ENCODE measurements around the gene KDM1B.
A peak's percentile ranks its signal among the peaks of the same experiment; 100 is the strongest.

The KDM1B gene

DNA sequence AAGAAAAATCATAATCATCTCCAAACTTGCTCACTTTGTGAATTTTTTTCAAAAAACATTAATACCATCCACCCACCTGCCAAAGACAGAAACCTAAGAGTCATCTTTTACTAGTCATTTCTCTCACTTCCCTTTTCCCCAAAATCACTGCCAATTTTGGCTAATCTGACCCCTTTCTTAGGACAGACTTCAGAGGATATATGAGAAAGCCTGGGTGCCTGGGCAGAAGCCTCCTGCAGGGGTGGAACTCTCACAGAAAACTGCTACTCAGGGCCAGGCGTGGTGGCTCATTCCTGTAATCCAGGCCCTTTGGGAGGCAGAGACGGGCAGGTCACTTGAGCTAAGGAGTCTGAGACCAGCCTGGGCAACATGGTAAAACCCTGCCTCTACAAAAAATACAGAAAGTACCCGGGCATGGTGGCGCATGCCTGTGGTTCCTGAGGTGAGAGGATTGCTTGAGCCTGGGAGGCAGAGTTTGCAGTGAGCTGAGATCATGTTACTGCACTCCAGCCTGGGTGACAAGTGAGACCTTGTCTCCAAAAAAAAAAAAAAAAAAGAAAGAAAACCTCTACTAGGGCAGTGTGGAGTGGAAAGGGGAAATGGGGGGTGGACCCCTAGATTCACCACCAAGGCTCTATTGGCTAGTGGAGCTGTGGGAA, 105.4 kb downstream of the KDM1B start:
- DNase-seq (ENCODE audit: low read depth in 1 of 2, low spot score in 1 of 2): no peak

DNA sequence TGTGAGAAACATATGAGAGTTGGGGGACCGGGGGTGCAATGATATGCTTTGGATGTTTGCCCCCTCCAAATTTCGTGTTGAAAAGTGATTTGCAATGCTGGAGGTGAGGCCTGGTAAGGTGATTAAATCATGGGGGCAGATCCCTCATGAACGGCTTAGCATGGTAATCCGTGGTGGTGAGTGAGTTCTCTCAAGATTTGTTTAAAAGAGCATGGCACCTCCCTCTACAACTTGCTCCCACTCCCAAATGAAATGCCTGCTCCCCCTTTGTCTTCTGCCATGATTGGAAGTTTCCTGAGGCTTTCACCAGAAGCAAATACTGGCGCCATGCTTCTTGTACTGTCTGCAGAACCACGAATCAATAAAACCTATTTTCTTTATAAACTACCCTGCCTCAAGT, 106.7 kb downstream of the KDM1B start:
- no peak for DNase-seq (ENCODE audit: low read depth in 1 of 2, low spot score in 1 of 2)

DNA sequence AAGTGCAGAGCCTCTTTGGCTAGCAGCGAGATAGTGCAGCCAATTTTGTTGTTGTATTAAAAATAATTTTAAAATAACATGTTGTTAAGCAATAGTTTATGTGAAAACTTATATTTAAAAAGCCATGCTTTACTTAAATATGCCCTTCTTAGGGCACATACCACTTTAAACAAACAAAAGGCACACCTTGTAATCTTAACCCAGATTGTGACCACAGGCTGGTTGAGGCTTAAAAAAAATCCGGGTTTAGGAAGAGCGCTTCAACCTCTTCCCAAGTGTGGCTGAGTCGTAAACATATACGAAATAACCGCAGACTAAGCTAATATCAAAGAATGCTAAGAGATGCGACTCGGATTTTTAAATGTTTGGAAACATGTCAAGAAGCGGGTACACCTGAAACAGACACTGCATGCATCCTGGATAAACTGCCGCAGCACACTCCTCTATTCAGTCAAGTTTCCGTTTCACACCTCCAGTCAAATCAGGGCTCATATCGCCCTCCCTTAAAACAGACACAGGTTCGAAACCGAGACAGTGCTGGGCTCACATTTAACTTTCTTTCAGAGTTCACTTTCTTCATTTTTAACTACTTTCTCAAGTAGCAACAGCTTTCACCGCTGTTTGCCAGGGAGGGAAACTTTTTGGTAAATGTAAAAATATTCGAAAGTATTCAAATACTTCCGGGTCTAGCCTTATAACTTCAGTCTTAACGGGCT, 107.6 kb downstream of the KDM1B start:
- DNase-seq (ENCODE audit: low read depth in 1 of 2, low spot score in 1 of 2): peak in 1 of 2 donors; percentile 49

DNA sequence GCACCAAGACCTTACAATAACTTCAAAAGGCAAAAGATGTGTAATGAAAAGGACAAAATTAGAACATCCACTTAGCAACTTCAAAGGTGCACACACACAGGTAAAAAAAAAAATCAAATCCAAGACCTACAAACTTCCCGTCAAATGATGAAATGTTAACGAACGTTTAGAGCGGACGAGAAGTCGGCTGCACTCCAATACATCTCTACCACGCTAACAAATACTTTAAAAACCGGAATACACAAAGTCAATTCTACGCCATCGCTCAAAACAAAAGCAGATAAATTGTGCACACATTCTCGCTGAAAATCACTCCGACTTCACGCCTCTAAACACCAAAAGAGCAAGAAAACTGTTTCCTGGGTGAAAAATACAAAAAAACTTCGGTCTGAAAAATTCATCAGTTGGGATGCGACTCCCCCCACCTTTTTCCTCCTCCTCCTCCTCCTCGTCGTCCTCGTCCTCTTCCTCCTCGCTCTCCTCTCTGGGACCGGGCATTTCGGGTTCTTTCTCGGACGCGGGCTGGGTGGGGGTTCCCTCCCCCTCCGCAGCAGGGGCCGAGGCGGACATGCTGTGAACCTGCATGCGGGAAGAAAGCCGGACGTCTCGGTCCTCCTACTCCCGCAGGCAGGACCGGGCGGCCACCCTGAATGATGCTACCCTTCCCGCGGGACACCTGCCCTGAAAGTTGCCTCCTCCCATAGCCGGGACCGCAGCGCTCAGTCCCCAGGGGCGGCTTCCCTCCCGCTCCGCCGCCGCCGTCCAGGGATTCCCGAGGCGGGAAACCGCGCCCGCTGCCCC, 108.4 kb downstream of the KDM1B start:
- DNase-seq (ENCODE audit: low read depth in 1 of 2, low spot score in 1 of 2): peak in 1 of 2 donors; percentile 16

DNA sequence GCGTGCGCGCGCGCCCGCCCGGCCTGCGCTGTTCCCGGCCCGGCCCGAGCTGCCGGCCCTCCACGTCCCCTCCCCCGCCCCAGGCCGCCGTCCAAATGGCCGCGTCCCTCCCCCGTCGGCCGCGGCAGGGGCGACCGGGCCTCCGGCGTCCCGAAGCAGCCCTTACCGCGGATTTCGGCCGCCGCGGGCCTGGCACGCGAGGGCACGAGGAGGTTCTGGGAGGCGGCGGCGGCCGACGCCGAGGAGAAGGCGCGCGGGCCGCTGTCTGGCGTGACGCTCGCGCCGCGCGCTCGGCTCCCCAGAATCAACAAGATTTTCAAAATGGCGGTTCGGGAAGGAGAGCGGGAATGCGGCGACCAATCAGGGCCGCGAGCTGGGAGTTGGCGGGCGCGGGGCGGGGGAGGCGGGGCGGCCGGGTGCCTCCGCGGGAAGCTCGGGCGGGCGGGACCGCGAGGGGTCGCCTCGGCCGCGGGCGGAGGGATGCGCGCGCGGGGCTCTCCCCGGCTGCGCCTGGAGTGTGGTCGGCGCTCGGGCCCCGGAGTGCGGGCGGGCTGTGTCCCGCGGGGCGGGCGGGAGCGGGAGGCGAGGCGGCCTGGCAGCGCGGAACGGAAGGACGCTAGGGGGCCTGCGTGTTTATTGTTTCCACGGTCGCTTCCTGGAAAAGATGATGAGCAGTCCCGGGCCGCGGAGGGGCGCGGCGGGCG, 109.1 kb downstream of the KDM1B start, which contains the start of gene DEK:
Gene DEK (minus strand): TSS at position 312 of the 704 bp plus-strand sequence. CDS start 543 bp downstream, outside the sequence.
- DNase-seq (ENCODE audit: low read depth in 1 of 2, low spot score in 1 of 2): peak; percentile 66 to 81

DNA sequence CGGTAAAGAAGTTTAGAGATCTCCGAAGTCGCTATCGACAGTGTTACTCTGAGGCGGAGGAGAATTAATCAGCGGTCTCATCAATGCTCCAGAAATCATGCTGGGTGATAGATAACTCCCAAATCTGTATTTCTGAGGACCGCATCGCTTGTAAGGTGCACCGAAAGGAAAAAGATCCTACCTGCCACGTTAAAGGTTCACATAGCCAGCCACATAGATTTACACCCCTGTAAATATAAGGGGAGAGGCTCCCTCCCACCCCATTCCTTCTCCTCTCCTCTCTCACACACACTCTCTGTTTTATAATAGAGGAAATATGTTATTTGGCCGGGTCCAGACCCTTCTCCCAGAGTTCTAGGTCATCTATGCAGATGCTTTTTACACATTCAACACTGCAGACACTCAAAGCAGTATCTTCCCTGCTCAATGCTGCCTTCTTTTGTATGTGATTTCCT, 109.7 kb downstream of the KDM1B start:
- no peak for DNase-seq (ENCODE audit: low read depth in 1 of 2, low spot score in 1 of 2)

DNA sequence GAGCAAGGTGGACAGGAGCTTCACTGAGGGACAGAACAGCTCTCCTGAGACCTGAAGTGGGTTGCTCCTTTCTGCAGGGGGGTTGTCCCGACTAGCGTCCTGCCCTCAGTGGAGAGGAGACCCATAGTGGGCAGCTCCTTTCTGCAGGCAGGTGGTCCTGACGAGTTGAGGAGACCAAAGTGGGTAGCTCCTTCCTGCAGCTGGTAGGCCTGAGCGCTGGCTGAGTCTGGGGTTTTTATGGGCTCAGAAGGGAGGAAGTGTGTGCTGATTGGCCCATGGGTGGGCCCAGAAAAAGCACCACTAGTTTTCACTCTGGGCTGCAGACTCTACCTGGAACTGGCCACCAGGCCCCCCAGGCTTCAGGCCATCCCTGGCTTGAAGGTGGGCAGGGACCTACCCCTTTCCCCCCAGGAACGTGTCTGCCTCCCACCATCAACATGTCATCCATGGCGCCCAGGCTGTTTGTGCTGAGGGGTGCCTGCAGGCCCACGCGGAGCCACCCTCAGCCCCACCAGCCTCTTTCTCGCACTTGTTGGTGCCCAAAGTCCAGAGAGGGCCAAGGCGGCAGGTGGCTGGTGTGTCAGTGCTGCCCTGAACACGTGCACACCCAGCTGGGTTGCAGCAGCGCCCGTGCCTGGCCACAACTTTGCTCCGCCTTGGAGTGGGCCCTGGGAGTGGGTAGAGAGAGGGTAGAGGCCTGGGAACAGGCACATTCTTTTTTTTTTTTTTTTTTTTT, 110.7 kb downstream of the KDM1B start:
- DNase-seq (ENCODE audit: low read depth in 1 of 2, low spot score in 1 of 2): no peak

DNA sequence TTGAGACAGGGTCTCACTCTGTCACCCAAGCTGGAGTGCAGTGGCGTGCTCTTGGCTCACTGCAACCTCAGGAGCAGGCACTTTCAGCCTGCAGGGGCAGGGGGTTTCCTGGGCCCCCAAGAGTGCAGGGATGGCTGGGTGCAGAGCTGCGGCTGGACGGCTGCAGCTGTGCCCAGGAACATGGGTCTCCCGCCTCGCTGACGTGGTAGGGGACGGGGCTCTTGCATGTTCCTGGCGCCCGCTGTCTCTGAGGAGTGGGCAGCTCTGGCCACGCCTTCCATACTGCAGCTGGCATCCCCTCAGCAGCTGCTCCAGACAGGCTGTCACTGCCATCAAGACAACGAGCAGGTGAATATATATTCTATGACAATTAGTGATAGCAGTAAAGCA, 111.3 kb downstream of the KDM1B start:
- DNase-seq (ENCODE audit: low read depth in 1 of 2, low spot score in 1 of 2): no peak

DNA sequence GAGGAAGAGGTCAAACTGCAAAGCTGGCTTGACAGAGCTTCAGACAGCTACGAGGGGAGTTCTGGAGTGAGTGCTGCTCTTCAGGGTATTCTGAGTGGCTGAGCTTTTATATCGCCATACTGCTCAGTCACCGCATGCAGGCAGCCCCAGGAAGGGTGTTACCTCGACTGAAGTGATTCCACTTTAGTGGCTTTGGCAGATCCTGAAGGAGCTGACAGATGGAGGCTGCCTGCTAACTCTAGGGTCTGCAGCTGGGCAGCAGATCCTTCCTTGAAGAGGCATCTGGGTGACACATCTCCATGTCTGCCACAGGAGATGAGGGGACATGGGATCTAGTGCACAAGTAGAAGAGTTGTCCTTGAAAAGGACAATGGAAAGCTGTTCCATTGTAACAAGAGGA, 112.8 kb downstream of the KDM1B start:
- DNase-seq (ENCODE audit: low read depth in 1 of 2, low spot score in 1 of 2): no peak

DNA sequence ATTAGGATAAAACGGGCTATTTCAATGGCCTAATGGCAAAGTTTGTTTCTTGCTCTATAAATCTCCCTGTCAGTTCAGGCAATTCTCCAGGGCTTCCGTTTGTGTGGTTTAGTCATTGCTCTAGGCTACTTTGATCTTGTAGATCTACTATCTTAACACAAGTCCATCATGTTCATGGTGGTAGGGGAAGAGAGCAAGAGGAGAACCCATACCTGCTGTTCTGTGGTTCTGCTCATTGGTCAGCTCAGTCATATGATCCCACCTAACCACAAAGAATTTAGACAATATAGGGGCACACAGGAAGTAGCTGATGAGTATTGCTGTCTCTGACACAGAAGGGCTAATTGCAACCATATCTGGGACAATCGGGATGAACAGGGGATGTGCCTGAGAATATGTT, 114.0 kb downstream of the KDM1B start:
- no peak for DNase-seq (ENCODE audit: low read depth in 1 of 2, low spot score in 1 of 2)

DNA sequence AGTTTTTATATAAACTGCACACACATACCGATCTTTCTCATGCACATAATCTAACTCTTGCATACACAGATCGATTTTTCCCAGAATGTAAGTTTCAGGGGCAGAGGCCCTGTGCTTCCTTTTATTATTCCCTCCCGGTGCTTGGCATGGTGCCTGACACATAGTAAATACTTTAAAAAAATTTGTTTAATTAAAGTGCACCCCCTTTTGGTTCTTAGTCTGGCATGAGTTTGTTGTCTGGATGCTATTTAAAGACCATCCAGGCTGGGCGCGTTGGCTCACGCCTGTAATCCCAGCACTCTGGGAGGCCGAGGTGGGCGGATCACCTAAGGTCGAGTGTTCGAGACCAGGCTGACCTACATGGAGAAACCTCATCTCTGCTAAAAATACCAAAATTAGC, 114.5 kb downstream of the KDM1B start:
- no peak for DNase-seq (ENCODE audit: low read depth in 1 of 2, low spot score in 1 of 2)

DNA sequence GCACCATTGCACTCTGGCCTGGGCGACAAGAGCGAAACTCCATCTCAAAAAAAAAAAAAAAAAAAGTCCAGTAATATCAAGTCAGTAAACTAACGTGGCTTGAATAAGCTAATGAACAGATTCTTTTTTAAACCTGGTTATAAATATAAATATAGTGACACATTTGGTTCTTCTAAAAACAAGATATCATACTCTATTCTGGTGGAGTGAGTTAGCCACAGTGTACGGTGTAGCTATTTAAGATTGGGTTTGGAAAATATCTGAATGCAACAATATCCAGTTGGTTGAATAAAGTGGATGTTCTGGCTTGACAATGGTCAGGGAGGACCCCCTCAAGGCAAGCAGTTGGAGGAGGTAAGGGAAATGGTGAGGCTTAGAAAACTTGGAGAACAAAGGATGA, 115.0 kb downstream of the KDM1B start:
- no peak for DNase-seq (ENCODE audit: low read depth in 1 of 2, low spot score in 1 of 2)

Data from activated CD4-positive, alpha-beta T cell treated with anti-CD3 and anti-CD28 coated beads, Interleukin-2, amount 50 U/mL, for 24 hours (primary cell).